GM19328 (cell line): ENCODE results near the gene EIF2AK3.

Experiments used
- ATAC-seq: cut with Tn5 transposase; IDR thresholded peaks from one replicate; pipeline ENCODE4 v1.9.1; 2021; ENCODE audit warnings: mild to moderate bottlenecking, moderate library complexity; ENCODE audit not compliant: unreplicated experiment

Gene EIF2AK3

DNA sequence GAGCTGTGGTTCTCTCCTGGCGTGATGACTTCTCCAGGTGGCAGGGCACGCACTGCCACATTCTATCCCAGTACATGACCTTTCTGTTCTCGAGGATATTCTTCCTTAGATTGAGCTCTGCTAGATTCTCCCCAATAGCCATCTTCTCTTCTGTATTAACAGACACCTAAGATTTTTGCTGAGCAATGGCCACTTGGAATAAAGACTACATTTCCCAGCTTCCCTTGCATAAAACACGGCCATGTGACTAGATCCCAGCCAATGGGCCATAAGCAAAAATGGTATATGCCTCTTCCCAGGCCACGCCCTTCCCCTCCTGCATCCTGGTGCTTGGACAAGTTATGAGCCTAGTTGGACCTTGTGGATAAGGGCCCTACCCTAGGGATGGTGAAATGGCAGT lies 82.1 kb downstream of the EIF2AK3 start:
- ATAC-seq: no peak

DNA sequence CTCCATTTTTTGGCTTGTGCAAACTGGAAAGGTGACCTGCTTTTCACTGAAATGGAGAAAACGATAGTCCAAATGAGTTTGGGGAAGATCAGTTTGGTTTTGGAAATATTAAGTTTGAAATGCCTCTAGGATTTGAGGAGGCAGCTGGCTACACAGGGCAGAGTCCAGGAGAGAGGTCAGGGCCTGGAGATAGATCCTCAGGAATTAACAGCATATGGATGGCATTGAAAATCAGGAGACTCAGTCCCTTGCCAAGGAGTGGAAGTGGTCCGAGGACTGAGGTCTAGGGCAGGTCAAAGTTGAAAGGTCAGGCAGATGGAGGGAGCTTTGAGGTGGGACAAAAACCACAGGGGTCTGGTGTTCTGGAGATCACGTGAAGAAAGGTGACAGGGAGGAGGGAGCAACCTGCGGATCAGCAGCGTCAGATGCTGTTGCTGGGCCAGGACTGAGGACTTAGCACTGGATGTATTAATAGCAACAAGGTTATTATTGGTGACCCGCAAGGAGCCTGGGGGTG lies 83.7 kb downstream of the EIF2AK3 start:
- ATAC-seq: no peak

DNA sequence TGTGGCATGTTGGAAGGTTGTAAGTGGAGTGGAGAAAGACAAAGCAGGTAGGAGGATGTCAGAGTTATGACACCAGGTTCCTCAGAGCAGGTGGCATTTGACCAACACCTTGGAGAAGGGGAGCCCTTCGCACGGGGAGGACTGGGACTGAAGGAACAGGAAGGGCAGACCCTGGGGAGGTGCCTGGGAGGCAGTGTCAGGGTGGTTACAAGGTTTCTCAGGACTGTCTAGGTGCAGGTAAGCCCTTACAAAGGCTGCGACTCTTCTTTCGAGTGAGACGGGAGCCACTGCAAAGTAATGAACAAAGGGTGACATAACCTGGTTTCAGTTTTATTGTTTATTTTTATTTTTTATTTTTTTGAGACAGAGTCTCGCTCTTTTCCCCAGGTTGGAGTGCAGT lies 84.6 kb downstream of the EIF2AK3 start:
- no peak for ATAC-seq

DNA sequence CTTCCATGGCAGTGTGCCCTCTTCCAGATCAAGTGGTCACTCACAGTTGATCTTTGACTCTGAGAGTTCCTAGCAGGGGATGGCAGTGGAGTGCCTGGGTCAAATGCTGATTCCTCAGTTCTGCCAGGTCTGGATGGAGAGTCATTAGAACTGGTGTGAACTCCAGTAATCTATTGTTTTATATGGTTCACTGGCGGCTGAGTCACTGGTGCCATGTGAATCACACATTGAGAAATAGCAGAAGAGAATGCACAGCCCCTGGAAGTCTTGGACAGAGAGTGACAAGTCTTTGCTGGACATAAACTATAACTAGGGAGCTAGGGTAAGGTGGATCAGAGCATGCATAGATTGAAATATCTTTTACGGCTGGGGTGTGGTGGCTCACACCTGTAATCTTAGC lies 86.9 kb downstream of the EIF2AK3 start:
- no peak for ATAC-seq

GRCh38 chr2:88538362-88538917 lies 88.8 kb downstream of the EIF2AK3 start:
- no peak for ATAC-seq

DNA sequence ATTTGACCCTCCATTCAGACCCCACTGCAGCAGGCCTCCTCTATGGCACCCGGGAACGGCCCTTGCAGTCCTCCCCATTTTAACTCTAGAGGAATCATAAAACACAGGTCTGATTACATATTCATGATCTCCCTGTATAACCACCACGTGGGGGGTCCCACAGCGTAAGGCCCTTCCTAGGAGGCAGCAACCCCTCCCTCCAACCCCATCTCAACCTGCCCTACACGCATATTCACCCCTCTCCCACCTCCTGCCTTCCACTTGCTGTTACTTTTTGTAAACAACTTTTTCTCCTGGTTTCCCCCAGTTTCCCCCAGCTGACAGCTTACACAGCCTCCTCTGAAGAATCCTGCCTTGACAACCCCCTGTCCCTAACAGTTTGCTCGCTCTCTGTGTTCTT lies 89.6 kb downstream of the EIF2AK3 start:
- ATAC-seq: no peak

GRCh38 chr2:88530081-88530480 lies 97.2 kb downstream of the EIF2AK3 start:
- ATAC-seq: no peak

DNA sequence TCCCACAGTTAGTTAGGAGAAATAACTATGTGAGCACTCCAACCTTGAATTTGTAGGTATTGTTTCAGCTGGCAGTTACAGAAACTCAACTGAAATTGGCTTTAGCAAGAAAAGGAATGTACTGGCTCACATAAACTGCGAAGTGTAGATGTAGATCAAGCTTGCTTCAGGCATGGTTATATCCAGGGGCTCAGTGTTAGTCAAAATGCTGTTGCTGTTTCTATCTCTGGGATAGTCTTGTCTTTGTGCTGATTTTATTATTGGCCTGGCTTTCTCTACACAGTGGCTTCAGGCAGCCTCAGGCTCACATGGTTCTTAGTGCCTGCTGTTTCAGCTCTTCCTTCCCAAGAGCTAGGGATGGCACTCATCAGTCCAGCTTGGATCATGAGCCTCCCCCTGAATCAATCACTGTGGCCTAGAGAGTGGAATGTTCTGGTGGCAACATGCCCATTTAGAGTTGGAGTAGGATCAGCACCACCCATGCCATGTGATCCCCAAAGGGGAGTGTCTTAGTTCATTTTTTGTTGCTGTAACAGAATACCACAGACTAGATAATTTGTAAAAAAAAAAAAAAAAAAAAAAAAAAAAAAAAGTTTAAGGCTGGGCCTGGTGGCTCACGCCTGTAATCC lies 105.7 kb downstream of the EIF2AK3 start:
- ATAC-seq: no peak

DNA sequence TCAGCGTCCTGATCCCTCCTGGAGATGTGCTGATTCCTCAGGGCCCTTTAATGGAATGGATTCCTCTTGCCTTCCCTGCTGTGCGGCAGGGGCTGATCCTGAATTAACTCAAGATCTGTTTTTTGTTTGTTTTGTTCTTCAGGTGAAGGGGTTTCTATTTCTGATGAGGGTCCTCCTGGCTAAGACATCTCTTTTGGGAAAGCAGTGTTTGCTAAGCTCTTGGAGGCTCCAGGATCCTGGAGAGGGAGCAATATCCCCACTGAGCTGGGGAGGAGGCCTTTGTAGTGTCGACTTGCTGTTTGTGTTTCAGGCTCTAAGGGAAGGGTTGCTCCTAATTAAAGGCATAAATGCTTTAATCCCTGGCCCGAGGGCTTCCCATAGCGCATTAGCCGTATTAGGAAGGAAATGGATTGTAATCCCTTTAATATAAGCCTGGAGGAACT lies 109.5 kb downstream of the EIF2AK3 start:
- no peak for ATAC-seq
